HG02588 (cell line): ENCODE data around the gene HTR2B.
"Not testable (repeated sequence)": the region's sequence is repeated elsewhere in the genome, so short reads cannot be mapped to it uniquely, and the experiment has no call there.

Experiments
- ATAC-seq: cut with Tn5 transposase; IDR thresholded peaks from one replicate; pipeline ENCODE4 v1.9.1; 2021; ENCODE audit warnings: mild to moderate bottlenecking, moderate library complexity; ENCODE audit not compliant: unreplicated experiment

Gene HTR2B

GRCh38 chr2:231099918-231100317 lies 24.9 kb downstream of the HTR2B start:
- ATAC-seq: no peak

DNA sequence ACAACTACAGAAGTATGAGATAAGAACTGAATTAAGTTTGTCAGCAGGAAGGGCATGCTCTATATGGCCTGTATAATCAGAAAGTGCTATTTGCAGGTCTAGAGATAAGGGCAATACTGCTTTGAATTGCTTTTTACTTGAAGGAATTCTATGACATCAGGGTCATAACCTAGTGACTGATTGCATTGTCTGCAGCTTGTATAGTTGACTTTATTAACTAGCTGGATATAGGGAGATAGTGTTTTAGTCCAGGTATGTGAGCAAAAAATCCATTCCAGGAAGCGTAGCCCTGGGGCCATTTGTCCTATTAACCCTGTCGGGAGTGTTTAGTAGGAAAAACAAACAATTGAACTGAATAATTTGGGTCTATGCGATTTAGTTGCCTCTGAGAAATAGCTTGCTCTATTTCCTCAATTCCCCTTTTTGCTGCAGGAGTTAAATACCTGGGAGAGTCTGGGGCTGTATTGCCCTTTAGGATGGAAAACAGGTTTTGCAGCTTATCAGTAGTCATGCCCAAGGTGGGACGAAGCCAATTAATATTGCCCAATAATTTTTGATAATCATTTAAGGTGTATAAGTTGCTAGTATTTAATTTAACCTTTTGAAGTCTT lies 30.0 kb downstream of the HTR2B start:
- ATAC-seq: no peak

- no peak for ATAC-seq
Measured at GRCh38 chr2:231093933-231094332, 30.9 kb downstream of the HTR2B start.

DNA sequence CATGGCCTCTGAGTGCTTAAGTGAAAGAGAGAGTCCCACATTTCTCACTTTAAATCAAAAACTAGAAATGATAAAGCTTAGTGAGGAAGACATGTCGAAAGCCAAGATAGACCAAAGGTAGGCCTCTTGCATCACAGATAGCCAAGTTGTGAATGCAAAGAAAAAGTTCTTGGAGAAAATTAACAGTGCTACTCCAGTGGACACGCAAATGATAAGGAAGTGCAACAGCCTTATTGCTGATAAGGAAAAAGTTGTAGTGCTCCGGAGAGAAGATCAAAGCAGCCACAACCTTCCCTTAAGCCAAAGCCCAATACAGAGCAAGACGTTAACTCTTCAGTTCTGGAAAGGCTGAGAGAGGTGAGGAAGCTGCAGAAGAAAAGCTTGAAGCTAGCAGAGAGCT lies 36.1 kb downstream of the HTR2B start:
- no peak for ATAC-seq

DNA sequence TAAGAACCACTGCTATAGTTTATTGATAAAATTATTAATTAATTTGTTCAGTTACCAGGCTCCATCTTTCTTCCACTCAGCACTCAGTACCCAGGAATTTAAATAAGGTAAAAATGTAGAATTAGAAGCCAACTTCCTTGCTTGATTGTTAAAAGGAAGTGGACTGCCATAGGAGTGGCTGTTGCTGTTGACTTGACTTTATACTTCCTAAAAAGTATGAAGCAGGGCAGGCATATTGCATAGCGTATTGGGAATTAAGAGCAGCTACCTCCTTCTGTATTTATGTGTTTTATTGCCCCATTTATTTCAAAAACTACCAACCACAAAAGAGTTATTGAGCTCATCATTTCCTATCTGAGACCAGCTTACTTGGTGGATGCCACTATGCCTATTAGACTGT lies 40.3 kb downstream of the HTR2B start:
- no peak for ATAC-seq

DNA sequence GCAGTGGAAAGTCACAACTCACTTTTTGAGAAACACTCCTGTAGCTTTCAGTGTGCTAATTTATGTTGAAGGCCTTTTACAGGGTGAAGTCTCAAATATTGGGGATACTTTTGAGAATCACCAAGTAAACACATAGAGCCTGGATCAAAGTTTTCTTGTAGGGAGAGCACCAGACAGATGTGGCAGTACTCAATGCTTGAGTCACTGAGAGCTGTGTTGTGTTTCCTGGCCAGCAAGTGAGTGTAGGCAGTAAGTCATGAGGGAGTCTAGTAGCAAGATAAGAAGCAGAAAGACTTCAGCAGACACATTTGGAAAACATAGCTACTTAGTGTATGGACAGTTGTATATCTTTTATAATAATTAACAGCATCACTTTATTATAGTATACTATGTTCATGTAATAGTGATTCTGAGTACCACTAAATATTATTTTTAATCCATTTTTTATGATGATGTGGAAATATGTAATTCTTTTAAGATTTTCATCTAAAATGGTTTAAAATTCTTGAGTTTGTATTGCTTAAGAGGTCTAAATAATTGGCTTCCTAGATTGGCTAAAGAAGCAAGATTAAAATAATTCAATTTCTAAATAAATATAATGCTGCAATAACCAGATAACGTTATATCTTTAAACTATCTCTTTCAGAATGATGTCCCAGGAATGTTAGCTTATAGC lies 55.3 kb downstream of the HTR2B start:
- ATAC-seq: no peak

DNA sequence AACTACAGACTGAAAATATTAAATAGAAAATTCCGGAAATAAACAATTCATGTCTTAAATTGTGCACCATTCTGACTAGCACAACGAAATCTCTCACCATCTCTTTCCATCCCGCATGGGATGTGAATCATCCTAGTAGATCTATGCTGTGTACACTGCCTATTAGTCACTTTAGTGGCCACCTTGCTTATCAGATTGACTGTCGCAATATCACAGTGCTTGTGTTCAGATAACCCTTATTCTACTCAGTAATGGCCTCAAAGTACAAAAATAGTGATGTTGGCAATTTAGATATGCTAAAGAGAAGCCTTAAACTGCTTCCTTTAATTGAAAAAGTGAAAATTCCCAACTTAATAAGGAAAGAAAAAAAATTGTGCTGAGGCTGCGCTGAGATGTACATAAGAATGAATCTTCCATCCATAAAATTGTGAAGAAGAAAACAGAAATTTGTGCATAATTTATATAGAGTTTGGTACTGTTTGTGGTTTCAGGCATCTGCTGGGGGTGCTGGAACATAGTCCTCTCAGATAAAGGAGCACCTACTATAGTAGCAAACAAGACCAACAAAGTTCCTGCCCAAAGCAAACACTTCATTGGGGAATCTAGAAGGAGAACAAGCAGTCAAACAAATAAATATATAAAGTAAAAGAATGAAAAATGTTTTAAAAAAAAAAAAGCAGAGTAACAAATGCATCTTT lies 56.2 kb downstream of the HTR2B start:
- ATAC-seq: no peak

- ATAC-seq: not testable (repeated sequence)
Measured at GRCh38 chr2:231067531-231067930, 57.3 kb downstream of the HTR2B start.

GRCh38 chr2:231065966-231066365 lies 58.9 kb downstream of the HTR2B start:
- no peak for ATAC-seq

DNA sequence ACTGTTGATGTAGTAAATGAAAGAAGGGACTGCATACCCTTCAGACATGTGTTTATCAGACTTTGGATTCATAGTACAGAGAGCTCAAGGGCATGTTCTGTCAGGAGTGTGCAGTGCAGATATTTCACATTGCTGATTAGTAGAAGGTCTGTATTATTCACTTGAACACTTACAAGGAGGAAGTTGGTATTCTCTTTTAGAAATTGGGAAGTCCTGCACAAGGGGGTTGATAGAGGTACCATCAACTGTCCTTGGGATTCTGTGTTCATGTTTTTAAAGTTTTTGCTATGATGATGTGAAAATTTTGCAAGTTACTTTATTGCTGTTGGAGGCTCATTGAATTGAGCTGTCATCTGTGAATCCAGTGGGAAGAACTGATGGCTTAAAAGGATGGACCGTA lies 61.5 kb downstream of the HTR2B start:
- no peak for ATAC-seq

DNA sequence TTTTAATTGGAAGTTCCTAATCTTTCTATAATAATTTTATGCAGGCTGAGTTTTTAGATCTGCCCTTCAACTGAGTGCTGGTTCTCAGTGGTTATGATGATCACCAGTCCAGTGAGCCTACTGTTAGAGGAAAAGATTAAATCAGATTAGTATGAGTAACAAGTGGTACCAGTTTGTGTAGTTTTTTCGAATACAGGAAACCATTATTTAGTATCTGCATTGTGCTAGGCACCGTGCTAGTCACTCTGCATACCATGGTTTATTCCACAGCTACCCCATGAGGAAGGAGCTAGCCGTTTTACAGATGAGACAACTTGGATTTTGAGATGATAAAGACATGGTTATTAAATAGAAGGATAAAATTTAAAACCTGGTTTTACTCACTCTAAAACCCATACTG lies 62.1 kb downstream of the HTR2B start:
- no peak for ATAC-seq

DNA sequence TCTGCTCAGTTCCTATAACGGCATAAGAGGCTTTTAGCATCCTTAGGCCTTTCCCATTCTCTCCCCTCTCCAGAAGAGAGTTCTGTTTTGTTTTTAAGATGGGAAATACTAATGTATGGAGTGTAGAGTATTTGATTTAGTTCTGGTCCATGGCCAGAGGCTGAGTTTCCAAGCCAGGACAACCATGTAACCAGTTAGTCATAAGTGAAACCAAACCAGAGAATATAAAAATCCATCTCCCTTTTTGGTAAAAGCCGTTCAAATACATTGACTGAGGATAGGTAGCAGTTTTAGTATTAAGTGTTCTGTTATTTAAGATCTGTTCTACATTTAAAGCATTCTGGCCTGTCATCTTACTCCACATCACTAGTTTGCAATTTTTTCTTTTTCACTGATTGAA lies 65.1 kb downstream of the HTR2B start:
- no peak for ATAC-seq

- no peak for ATAC-seq
Measured at GRCh38 chr2:231058761-231059550, 65.9 kb downstream of the HTR2B start.
